Measurements from ENCODE around the gene KDR.

Gene KDR

DNA sequence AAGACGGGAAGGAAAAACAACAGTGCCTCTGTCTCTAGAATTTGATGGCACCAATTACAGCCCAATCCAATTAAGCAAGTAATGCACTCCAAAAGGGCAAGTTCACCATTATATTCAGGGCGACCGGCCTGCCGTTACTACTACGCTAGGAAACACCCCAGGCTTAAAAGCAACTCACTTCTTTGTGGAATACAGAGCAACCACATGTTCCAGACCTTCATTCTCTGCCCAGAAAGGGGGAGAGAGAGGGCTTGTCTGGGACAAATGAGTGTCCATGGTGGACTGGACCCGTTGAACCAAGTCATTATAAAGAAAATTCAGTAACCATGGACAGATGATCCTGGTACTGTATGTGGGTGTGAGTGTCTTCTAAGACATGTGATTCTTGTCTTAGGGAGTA lies 1.6 kb downstream of the KDR start:
- DNase-seq (ENCODE audit: low read depth): no peak

DNA sequence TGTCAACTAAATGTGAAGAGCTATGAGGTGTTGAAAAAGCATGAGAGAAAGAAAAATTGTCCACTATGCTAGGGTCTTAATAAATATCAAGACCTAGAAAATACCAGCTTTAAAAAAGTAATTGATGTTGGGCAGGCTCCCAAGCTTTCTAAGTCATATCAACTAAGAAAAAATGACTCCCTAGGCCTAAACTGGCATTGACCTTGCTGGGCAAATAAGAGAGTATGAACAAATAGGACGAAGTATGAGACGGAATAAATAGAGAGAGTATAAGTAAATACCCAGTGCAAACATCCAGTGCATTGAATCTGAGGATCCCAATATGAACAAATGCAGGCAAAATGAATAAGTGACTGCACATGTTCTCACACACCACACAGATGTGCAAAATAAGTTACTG lies 3.2 kb downstream of the KDR start:
- DNase-seq (ENCODE audit: low read depth): no peak

DNA sequence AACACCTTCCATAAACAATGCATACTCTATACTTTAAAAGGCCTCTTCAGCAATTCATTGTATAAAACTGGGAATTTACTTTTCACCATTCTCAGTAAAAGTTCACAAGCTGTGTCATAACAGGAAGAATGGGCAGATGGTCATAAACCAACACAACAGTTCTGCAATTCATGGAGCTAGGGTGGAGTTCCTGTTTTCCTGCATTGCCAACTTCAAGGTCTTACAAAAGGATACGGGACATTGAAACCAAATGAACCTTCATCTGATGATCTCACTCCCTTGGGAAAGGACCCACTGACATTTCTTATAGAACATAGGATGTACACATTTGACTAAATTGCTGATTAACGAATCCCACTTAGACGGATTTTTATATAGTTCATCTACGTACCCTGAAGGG lies 4.1 kb downstream of the KDR start:
- peak; percentile 56 for DNase-seq (ENCODE audit: low read depth)

DNA sequence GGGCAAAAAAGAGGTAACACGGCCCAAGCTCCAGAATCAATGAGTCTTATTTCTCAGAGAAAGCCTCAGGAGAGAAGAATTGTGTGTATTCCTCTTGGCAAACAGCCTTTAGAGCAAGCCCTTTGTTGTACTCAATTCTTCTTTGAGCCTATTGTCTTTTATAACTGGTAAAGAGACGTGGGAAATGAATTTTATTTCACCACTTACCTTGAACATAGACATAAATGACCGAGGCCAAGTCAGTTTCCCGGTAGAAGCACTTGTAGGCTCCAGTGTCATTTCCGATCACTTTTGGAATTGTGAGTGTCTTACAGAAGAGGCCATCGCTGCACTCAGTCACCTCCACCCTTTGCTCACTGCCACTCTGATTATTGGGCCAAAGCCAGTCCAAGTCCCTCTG lies 7.0 kb downstream of the KDR start:
- DNase-seq (ENCODE audit: low read depth): no peak

DNA sequence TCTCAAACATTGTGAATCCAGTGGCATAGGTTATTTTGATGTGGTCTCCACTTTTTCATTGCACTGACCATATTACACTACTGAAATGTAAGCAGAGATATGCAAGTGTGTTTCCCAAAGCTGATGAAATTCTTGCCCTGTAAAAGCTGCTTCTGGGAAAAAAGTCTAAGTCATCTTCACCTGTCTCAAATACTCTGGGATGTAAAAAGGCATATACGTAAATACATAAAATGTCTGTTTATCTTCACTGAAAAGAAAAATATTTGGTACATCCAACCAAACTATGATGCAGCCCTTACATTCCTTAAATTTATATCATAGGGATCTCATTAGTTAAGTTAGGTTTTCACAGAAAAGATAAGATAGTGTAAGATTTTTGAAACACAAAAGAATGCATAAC lies 7.9 kb downstream of the KDR start:
- DNase-seq (ENCODE audit: low read depth): peak; percentile 86

DNA sequence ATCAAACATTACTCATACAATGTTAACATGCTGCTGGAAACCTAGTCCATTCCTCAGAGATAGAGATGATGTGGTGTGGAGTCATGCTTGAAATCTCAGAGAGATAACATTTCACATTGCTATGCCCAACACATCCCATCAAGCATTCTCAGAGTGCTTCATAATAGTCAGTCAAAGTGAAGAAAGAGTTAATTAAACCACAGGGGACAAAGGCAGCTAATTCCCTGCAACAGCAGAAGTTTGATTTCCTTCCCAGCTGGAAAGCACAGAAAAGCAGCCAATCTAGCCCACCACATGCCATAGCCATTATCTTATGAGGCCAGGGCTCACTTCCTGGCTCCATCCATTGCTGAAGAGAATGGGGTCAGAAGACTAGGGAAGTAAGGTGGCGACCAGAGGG lies 8.9 kb downstream of the KDR start:
- DNase-seq (ENCODE audit: low read depth): peak; percentile 98

DNA sequence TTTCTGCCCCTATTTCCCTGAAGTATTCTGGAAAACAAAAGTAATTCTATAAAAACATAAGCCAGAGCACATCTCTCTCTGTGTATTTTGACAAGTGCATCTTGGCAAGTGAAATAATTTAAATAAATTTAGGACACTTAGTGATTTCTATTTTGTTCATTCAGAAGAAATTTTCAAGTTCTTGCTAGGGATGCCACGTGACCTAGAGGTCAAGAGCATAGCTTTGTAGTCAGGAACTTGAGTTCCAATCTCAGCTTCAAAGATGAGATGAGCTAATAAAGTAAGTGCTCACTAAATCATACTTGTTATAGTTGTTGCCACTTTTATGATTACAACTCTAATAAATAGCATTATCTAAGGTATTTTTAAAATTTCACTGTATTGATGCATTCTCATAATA lies 13.8 kb downstream of the KDR start:
- DNase-seq (ENCODE audit: low read depth): no peak

DNA sequence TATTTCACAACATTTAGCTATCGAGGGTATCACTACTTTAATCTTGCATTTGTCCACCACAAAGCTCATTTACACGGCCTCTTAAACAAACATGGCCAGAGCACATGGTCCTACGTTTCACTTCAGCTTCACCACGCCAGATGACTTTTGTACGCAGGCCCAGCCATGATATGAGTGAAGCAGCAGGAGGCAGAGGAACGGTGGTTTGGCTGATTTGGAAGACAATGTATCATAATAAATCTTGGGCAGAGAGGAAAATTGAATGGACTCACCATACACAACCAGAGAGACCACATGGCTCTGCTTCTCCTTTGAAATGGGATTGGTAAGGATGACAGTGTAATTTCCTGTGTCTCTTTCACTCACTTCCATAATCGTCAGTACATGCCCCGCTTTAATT lies 15.3 kb downstream of the KDR start:
- DNase-seq (ENCODE audit: low read depth): no peak

DNA sequence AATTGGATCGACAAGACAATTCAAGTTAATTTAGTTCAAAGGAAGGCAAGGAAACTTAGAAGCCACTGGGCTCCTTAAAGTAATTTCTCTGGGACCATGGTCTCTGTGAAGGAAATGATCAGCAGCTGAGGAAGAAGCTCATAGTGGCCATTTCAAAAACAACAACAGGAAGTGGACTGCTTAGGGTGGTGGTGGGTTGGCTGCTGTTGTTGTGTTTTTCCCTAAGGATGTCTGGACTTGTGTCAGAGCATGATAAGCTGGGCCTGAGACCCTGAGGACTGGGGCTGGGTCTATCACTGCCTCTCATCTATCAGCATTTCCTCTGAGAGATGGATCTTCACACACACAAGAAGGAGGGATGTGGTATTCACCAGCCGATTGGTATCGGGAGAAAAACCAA lies 18.3 kb downstream of the KDR start:
- no peak for DNase-seq (ENCODE audit: low read depth)

DNA sequence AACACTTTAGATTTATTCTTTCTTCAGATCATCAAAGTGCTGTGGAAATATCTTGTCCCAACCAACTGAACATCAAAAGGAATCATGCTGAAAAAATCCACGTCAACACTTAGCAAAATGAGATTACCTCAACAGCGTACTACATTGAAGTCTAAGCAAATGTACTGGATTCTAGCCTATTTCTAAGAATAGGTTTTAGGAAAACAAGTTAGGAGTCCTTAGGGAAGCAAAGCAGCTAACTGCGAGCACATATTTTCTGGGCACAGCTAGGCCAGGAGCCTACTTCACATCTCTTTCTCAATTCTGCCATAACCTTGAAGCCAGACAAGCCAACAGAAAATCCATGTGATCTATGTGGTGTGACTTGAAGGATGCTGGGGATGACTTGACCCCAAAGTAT lies 22.2 kb downstream of the KDR start:
- DNase-seq (ENCODE audit: low read depth): no peak

DNA sequence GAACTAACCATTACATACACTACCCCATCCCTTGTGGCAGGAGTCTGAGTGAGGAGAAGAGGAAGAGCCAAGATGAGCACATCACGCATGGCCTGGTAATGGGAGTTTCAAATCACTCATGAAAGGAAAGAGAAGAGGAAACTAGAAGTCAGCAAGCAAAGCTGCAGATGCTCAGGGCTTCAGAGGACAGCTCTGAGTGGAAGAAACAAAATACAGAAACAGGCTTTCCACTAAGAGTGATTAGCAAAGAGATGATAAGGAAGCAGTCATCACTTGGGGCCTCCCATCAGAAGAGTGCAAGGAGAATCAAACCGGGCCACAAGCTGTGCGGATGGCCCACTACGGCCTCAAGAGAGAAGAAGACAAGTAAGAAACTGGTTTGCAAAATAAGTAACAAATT lies 25.6 kb downstream of the KDR start:
- DNase-seq (ENCODE audit: low read depth): no peak

DNA sequence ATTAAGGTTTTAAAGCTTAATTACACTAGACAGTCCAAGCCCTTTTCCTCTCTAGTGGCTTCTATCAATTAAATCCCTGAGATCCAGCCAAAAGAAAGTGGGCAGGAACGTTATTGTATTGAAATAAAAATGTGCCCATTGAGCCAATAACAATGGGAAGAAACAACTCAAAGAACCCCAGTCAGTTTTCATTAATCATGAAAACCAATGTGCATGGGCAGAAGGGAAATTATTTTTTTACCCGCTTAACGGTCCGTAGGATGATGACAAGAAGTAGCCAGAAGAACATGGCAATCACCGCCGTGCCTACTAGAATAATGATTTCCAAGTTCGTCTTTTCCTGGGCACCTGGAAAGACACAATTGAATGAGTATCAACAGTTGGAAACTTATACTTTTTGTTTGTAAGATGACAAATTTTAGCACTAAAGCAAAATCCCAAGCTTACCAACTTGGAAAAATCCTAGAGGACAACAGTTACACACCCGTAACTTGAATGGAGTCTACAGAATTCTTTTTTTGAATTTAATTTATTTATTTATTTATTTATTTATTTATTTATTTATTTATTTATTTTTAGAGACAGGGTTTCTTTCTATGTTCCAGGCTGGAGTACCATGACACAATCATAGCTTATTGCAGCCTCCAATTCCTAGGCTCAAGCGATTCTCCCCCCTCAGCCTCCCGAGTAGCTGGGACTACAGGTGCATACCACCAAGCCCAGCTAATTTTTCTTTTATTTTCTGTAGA lies 26.8 kb downstream of the KDR start:
- no peak for DNase-seq (ENCODE audit: low read depth)

DNA sequence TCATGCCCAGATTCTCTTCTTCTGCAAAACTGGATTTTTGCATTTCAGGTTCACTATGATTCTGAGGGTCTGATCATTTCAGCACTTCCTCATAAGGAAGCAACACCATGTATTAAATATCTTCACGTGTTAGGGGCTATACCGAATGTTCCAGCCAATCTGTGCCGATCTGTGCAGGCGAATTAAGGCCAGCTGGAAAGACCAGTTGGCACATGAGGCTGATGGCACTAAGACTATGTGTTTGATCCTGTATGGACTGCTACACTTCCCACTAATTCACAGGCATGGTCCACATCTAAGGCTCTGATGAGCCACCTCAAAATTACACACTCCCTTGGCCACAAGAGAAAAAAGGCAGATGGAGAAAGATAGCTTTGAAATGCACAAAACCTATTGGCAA lies 28.8 kb downstream of the KDR start:
- DNase-seq (ENCODE audit: low read depth): no peak

DNA sequence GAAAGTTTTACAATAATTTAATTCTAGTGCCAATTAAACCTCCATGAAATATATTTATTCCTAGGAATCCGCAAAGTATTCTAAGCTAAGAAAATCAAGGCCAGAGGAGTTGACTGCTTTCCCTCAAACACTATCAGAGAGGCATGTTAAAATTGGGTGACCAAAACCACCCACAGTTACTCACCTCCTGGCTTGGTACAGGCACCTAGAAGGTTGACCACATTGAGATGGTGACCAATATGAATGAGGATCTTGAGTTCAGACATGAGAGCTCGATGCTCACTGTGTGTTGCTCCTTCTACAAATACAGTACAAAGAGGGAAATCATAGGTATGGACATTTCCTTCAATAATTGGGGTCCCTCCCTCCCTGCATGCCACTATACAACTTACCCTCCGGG lies 29.4 kb downstream of the KDR start:
- no peak for DNase-seq (ENCODE audit: low read depth)

DNA sequence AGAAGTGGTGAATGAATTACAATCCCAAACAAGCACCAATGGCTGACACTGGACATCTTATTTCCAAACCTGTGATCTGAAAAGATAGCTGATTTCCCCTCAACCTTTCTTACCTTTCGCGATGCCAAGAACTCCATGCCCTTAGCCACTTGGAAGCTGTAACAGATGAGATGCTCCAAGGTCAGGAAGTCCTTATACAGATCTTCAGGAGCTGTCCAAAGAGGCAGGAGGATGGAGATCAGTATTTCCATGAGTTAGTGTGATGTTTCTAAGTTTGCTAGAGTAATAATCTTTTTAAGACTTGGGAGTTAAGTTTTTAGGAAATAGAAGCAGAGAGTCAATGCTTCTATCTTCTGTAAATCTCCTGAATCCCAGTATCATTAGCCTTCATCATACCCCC lies 32.9 kb downstream of the KDR start:
- DNase-seq (ENCODE audit: low read depth): no peak

DNA sequence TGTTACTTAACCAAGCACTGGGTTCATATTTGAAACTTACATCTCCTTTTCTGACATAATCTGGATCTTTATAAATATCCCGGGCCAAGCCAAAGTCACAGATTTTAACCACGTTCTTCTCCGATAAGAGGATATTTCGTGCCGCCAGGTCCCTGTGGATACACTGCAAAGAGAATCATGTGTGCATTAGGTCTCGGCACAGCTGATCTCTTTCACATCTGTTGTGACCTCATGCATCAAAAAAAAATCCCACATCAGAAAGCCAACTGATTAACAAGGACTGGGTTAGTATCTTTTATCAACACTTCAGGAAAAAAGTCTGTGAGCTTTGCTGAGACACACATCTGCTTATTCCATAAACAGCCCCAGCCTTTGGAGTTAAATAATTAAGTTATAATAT lies 35.5 kb downstream of the KDR start:
- no peak for DNase-seq (ENCODE audit: low read depth)

DNA sequence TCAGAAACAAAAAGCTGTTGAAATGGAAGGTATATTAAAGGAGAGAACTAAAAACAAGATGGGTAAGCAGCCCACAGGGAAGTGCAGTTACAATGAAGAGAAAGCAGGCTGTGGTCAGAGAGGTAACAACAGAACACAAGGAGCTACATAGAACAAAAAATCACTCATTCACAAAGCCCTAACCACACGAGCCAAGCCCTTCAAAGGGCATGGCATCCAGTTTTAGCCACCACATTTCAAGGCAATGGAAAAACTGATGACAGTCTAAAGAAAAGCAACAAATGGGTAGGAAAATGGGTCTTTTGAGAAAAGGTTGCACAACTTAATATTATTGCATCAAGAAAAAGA lies 37.5 kb downstream of the KDR start:
- DNase-seq (ENCODE audit: low read depth): no peak

DNA sequence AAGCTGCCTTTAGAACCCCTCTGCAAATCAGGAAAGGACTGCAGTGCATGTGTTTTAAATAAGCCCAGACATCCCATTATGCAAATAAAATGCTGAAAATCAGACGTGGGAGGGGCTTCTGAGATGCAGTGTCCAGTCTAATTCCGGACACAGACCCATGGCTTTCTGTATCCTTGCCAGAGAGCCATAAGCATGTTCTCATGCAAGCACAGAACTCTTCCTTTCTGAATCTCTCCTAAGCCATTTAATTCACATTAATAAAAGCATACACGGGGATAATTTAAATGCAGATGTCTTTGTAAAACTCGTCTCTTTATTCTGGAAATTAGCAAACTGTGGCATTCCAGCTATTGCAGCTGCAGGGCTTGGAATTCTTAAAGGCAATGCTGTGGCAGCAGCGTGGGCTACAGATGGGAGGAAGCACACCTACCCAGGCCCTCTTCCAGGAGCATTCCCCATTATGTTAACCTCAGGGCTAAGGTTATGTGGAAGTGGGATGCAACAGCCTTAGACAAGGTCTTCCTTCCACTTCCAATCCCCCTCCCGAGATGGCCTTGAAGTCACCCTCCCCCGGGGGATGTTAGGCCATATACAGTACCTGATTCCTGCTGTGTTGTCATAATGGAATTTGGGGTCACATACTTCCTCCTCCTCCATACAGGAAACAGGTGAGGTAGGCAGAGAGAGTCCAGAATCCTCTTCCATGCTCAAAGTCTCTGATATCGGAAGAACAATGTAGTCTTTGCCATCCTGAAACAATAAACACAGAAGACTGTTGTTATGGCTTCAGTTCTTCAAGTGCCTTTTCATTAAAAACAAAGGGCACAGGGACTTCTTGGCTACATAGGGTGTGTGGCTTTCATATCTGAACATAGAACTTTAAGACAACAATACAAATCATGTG lies 38.1 kb downstream of the KDR start:
- no peak for DNase-seq (ENCODE audit: low read depth)

DNA sequence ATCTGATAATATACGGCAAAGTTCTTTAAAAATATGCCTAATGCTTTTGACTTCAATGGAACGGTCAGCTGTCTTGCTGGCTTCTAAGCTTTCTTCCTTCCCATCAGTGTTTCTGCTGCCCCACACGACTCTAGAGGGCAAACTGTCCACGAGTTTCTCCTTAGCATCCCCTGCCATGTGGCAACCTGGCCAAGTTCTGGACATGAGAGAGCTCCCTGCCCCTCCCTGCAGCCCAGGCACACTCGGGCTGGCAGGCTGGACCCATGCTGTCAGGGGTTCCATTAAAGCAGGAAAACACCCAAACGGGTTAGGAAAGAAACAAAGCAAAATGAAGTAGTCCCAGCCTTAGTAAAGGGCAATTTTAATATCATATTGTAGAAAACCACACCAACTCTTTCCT lies 38.8 kb downstream of the KDR start:
- DNase-seq (ENCODE audit: low read depth): no peak

DNA sequence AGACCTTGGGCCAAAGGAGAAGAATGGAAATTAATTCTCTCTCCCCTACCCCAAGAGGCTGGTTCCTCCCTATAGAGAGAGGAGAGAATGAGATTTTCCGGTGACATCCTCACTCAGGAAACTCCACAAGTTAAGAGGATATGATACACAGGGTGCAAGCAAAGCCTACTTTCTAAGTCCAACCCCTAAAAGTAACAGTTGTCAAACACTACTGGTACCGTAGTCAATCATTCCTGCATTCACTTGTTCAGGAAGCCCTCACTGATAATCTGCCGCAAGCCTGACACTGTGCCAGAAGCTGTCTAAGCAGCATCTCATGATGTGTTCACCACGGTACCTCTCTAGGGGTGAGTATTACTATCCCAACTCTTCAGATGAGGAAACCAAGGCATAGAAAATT lies 41.7 kb downstream of the KDR start:
- DNase-seq (ENCODE audit: low read depth): peak; percentile 45

DNA sequence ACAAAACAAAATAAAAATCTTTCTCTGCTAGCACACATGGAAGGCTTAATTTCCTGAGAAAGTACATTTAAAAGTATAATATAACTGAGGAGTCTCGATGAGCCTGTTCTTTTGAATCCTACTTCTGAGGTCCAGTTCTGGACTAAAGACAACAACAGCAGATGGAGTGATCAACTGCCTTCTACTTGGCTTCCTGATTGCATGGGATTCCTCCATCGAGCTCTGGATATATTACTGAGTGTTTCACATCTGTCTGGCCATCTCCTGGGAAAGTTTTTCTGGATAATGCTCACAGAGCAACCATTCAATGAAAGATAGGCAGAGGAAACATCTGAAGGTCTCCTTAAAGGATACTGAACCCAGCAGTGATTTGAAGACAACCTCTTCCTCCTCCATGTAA lies 42.6 kb downstream of the KDR start:
- DNase-seq (ENCODE audit: low read depth): no peak

DNA sequence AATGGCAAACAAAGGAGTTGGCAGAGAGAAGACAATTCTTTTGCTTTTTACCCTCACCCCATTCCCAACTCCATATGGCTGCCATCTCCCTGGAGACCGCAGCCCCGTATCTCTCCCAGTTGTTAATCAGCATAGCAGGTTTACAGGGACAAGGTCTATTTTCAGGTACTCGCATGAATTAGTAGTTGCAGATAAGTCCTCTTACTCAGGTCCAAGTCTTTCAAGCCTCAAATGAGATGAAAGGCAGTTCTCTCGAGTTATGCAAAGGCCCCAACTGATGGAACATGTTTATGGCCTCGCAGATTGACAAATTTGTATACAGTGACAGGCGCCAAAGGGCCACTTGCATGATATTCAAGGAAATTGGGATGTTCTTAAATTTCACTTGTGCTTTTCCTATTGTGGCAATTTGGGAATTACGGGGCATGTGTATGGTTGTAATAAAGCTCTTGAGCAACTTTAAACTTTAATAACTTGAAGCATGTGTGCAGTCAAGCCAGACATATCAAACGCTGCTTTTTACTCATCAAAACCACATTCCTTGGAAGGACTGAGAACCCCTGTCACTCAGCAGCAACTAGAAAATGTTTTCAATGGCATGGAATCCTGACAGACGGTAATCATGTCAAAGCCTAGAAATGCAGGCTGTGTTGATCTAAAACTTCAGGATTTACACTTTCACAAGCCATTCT lies 45.1 kb downstream of the KDR start:
- DNase-seq (ENCODE audit: low read depth): peak; percentile 81
